Liver (tissue), 3 donors: ENCODE measurements around the gene CRNN.

ENCODE experiments used
- GABPA ChIP-seq, 2 donors: IDR thresholded peaks in 1 of 2; conservative IDR thresholded peaks in 1 of 2; 2 replicates each; pipeline ENCODE4 v1.6.1; 2016; ENCODE audit warnings: antibody characterized with exemption in 2 of 2, mild to moderate bottlenecking in 1 of 2, moderate library complexity in 1 of 2
- NR2F2 ChIP-seq: IDR thresholded peaks from 2 replicates; pipeline ENCODE4 v1.6.1; 2016; ENCODE audit warnings: antibody characterized with exemption
- RAD21 ChIP-seq, 2 donors: IDR thresholded peaks; 2 replicates each; pipeline ENCODE4 v1.6.1; 2016; ENCODE audit warnings: antibody characterized with exemption in 2 of 2, mild to moderate bottlenecking in 2 of 2
- RXRA ChIP-seq, 2 donors: IDR thresholded peaks; 2 replicates each; pipeline ENCODE4 v1.6.1; 2017 to 2018; ENCODE audit warnings: antibody characterized with exemption in 2 of 2, mild to moderate bottlenecking in 1 of 2
- TAF1 ChIP-seq: conservative IDR thresholded peaks from 2 replicates; pipeline ENCODE4 v1.6.1; 2016; ENCODE audit warnings: antibody characterized with exemption, mild to moderate bottlenecking
- TF ChIP-seq, protein P1 (sequence below): fragments of 150-350 bp; IDR thresholded peaks from 2 replicates; pipeline ENCODE4 v1.5.1; 2017; ENCODE audit warnings: improper control_type of control experiment, low read depth, low read length; ENCODE audit not compliant: missing input control
- TF ChIP-seq, protein P2 (sequence below): IDR thresholded peaks from 2 replicates; pipeline ENCODE4 v1.6.1; 2016; ENCODE audit warnings: antibody characterized with exemption
- TF ChIP-seq, protein P3 (sequence below): IDR thresholded peaks from 2 replicates; pipeline ENCODE4 v1.6.1; 2016; ENCODE audit warnings: antibody characterized with exemption
- donor health status: healthy.
- donor health status: healthy.

DNA sequence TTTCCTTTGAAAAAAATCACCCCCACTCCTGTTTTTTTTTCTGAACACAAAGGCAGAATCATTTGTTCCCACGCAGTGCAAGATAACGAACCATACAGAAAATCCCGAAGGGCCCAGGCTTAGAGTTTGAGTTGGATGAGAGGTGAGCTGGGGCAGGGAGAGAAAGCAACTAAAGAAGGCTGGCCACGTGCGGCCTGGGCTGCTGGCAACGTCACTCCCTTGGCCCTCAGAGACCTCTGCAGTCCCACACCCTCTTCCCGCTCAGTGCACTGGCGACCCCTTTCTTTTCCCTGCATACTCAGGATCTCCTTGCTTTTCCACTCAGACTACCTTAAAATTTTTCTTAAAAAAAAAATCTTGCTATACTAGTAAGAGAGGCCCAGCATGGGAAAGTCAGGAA is 28.2 kb upstream of the CRNN start:
- TF ChIP-seq, protein P1, sequence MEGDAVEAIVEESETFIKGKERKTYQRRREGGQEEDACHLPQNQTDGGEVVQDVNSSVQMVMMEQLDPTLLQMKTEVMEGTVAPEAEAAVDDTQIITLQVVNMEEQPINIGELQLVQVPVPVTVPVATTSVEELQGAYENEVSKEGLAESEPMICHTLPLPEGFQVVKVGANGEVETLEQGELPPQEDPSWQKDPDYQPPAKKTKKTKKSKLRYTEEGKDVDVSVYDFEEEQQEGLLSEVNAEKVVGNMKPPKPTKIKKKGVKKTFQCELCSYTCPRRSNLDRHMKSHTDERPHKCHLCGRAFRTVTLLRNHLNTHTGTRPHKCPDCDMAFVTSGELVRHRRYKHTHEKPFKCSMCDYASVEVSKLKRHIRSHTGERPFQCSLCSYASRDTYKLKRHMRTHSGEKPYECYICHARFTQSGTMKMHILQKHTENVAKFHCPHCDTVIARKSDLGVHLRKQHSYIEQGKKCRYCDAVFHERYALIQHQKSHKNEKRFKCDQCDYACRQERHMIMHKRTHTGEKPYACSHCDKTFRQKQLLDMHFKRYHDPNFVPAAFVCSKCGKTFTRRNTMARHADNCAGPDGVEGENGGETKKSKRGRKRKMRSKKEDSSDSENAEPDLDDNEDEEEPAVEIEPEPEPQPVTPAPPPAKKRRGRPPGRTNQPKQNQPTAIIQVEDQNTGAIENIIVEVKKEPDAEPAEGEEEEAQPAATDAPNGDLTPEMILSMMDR: no peak
- TF ChIP-seq, protein P2, sequence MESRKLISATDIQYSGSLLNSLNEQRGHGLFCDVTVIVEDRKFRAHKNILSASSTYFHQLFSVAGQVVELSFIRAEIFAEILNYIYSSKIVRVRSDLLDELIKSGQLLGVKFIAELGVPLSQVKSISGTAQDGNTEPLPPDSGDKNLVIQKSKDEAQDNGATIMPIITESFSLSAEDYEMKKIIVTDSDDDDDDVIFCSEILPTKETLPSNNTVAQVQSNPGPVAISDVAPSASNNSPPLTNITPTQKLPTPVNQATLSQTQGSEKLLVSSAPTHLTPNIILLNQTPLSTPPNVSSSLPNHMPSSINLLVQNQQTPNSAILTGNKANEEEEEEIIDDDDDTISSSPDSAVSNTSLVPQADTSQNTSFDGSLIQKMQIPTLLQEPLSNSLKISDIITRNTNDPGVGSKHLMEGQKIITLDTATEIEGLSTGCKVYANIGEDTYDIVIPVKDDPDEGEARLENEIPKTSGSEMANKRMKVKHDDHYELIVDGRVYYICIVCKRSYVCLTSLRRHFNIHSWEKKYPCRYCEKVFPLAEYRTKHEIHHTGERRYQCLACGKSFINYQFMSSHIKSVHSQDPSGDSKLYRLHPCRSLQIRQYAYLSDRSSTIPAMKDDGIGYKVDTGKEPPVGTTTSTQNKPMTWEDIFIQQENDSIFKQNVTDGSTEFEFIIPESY: no peak
- no peak for TF ChIP-seq NR2F2
- TF ChIP-seq TAF1: no peak
- TF ChIP-seq RXRA (IDR thresholded peaks at IDR 0.05): no peak
- no peak for TF ChIP-seq RAD21 (IDR thresholded peaks at IDR 0.05)
- TF ChIP-seq, protein P3, sequence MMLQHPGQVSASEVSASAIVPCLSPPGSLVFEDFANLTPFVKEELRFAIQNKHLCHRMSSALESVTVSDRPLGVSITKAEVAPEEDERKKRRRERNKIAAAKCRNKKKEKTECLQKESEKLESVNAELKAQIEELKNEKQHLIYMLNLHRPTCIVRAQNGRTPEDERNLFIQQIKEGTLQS: no peak
- TF ChIP-seq GABPA (IDR thresholded peaks at IDR 0.05 in 1 of 2, conservative IDR thresholded peaks at IDR 0.05 in 1 of 2): no peak
